ENCODE measurements around the gene ARHGAP21. TPM values are rescaled to one million over a fixed set of nuclear protein-coding genes. Genes with fewer than 3 reads are reported as not detected.

The ARHGAP21 gene
- 91.6 and 100 TPM in 2 replicates for total RNA-seq

DNA sequence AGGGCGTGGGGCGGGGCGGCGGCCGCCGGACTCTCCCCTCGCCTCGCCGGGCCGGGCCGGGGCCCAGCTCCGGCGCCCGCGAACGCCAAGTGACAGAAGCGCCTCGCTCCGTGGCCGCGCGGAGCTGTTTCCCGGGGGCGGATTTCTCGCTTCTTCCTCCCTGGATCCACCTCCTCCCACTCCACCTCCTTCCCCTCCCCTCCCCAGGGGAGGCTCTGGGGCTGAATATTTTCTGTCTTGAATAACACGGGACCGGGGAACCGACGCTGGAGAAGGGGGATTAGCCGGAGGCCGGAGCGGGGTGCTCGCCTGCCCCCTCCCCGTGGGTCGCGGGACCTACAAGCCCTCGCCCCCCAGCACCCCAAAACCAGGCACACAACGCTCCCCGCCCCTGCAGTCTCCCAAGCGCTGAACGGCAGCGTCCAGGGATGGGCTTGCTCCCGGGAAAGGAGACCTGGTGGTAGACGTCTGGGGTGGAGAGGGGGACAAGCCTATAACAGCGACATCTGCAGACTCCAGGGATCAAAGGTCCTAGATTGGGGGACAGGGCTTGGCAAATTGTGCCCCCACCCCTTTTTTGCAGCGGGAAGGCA, at the start of gene ARHGAP21:
Gene ARHGAP21, minus strand, starts transcription at position 100 of the 593 bp plus-strand sequence. CDS start 1,988 bp downstream, outside the sequence.

Other genes with a start within 250 kb of the ARHGAP21 start
- 6.8 and 8.2 TPM in 2 replicates for gene PRTFDC1, start 228.7 kb upstream of the ARHGAP21 start, total RNA-seq

All from tracheal epithelial cell (primary cell).